GM04504 (cell line): ENCODE measurements around the gene E2F4.

Source experiments
- DNase-seq: peaks from one replicate; pipeline ENCODE4 v3.0.0-alpha.2; 2012; ENCODE audit warnings: low read depth

E2F4 gene

DNA sequence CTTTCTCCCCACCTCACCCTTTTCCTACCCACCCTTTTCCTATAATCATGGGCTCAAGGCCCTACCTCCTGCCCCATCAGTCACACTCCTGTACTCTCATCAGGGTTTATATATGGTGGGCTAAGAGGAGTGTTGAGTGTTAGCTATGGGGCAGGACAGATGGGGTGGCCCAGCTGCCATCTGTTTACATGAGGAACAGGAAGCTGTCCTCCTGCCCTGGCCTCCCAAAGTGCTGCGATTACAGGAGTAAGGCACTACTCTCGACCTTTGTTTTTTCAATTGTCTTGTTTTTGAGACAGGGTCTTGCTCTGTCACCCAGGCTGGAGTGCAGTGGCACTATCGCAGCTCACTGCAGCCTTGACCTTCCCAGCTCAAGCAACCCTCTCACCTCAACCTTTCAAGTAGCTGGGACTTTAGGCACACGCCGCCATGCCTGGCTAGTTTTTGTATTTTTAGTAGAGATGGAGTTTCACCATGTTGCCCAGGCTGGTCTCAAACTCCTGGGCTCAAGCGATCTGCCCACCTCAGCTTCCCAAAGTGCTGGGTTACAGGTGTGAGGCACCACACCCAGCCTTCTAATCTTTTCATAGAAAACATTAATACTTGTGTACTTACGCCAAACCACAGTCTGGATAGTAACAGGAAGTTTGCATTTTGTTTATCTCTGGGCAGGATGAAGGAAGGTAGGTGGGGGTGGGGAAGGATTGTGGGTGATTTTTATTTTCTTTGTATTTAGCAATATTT lies 33.9 kb upstream of the E2F4 start:
- no peak for DNase-seq

DNA sequence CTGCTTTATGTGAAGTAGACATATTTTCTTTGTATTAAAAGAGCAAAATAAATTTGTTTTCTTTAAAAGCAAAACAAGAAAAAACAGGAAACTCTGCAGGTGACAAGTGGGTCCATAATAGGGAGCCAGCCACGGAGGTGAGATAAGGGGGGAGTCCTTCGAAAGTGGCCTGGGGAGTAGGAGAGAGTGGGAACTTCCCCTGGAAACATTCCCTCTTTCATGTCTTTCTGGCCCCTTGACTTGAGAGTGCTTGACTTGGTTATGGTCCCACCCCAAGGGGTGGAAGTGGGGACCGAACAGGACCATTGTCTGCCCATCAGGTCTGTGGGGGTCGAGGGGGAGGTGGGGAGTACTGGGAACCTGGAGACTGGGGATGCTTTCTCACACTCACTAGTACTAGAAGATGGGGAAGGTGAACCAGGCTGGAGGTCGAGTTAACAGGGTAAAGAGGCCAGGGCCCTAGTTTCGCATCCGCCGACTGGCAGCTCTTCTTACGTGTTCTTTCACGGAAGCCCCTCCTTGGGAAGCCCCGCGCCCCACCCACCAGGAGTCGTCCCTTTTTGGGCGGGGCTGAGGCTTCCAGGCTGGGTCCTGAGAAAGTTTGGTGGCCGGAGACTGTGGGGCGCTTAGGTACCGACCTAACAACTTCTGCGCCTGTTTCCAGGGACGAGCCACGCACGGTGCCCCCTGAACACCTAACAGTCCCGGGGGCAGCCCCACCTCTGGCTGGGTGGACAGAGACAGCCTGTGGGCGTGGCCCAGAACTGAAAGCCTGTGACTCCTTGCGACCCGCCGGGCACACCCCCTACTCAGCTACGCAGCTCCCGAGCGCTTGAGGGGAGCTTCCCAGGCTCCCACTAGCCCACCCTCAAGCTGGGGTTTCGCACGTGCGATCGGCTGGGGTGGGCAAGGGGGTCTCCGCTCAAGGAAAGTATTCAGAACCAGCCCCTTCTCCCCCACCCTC lies 33.0 kb upstream of the E2F4 start:
- DNase-seq, result no peak

DNA sequence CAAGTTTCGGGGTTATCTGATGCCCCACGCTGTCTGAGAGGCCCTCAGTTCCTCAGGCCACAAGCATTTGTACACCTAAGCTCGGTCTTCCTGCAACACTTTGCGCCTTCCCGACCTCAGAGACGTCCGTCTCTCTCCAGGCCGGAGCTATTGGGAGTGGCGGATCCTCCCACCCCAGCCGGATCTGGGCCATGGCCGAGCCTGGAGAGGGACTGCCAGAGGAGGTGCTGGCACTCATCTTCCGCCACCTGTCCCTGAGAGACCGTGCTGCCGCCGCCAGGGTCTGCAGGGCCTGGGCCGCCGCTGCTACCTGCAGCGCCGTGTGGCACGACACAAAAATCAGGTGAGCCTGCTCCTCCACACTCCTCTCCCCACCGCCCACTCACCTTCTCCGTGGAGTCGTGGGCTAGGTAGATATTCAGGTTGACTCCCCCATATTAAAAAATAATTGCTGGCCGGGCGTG lies 30.3 kb upstream of the E2F4 start:
- no peak for DNase-seq

DNA sequence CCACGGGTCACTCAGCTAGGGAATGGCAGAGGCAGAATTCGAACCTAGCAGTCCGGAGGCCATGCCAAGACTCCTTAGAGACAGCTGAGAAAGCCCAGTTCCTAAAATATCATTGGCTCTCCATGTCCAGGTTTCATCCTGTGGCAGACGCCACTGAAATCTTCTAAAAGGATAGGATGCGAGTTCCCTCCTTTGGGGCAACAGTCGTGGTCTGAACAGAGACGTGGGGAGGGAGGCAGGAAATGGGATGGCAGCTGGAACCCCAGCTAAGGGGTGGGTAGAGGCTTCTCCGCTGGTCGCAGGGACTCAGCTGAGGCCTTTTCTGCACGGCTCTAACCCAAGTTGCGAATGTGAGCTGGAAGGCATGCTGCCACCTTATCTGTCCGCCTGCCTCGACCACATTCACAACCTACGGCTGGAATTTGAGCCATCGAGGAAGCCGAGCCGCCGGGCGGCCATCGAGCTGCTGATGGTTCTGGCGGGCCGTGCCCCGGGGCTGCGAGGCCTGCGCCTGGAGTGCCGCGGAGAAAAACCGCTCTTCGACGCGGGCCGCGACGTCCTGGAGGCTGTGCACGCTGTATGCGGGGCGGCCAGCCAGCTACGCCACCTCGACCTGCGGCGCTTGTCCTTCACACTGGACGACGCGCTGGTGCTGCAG lies 29.3 kb upstream of the E2F4 start:
- DNase-seq, result no peak

DNA sequence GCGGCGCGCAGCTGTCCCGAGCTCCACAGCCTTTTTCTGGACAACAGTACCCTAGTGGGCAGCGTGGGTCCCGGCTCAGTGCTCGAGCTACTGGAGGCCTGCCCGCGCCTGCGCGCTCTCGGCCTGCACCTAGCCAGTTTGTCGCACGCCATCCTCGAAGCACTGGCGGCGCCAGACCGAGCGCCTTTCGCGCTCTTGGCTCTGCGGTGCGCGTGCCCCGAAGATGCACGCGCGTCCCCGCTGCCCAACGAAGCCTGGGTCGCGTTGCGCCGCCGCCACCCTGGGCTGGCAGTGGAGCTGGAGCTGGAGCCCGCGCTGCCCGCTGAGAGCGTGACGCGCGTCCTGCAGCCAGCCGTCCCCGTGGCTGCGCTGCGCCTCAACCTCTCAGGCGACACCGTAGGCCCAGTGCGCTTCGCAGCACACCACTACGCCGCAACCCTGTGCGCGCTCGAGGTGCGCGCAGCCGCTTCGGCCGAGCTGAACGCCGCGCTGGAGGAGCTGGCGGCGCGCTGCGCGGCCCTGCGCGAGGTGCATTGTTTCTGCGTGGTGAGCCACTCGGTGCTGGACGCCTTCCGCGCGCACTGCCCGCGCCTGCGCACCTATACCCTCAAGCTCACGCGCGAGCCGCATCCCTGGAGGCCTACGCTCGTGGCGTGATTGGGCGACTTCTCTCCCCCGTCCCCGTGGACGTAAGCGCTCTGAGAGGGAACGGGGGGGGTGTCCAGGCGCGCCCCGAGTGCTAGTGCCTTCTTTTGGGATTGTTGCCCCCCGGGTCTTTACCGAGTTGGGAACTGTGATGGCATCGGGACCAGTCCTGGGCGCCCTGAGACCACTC lies 28.6 kb upstream of the E2F4 start:
- no peak for DNase-seq

DNA sequence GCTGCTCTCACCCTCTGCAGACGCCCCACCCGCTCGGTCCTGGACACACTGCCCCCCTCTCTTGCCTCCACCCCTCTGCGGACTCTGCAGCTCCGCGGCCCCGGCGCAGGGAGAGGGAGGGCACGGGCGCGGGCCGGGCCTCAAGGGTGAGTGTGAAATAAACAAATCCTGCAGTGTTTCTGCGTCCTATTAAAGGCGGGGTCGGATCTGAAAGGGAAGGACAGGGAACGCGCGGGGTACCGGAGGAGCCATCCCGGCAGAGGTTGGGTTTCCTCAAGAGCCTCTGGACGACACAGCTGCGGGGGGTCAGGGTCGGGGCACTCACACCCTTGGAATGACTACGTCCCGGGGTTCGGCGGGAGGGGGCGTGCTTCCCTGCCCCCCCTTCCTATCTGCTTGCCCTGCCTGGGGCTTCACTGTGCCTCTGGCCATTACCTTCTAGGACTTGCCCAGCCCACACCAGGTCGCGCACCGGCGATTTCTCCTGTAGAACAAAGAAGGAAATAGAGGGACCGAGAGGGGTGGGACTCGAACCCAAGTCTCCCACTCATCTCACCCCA lies 27.9 kb upstream of the E2F4 start:
- DNase-seq, result no peak

DNA sequence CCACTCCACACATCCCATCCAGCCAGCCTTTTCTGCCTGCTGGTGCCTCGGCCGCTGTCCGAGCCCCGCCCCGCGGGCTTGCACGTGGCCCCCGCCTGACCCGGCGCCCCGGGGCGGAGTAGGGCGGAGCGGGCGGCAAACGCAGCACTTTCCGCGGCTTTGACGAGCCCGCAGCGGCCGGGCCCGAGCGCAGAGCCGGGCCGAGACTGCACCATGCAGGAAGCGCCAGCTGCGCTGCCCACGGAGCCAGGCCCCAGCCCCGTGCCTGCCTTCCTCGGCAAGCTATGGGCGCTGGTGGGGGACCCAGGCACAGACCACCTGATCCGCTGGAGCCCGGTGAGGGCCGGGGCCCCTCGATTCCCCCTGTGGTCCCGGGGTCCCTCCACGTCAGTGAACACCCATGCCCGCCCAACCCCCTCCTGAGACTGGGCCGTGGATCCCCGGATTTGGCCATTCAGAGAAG lies 27.3 kb upstream of the E2F4 start, which contains the start of gene HSF4:
Gene HSF4, plus strand, starts transcription at position 147 of the 463 bp plus-strand sequence. Its CDS starts 67 bp downstream, at position 214.
- DNase-seq, result no peak

DNA sequence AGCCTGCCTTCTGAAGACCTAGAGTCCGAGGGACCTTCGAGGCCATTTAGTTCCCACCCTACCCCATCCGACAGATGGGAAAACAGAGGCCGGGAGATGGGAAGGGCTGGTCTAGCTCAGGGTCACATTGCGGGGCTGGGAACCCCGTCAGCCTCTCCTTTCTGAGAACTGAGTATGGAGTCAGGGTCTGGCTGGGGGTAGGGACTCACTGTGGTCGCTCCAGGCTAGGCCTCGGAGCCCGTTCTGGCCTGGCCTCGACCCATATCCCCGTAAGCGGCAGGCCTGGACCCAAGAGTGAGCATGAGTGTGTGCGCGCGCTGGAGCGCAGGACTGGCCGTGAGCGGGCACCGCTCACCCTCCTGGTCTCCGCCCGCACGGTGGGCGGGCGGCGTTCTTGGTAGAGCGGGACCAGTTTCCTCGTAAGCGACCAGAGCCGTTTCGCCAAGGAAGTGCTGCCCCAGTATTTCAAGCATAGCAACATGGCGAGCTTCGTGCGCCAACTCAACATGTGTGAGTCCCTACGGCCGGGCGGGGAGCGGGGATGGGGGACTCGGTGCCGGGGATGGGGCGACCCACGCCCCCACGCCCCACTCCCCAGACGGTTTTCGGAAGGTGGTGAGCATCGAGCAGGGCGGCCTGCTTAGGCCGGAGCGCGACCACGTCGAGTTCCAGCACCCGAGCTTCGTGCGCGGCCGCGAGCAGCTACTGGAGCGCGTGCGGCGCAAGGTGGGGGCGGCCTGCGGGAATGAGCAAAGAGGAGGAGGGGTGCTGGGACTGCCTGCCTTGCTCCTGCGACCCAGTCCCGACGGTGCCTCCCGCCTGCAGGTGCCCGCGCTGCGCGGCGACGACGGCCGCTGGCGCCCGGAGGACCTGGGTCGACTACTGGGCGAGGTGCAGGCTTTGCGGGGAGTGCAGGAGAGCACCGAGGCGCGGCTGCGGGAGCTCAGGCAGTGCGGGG lies 26.6 kb upstream of the E2F4 start:
- no peak for DNase-seq

DNA sequence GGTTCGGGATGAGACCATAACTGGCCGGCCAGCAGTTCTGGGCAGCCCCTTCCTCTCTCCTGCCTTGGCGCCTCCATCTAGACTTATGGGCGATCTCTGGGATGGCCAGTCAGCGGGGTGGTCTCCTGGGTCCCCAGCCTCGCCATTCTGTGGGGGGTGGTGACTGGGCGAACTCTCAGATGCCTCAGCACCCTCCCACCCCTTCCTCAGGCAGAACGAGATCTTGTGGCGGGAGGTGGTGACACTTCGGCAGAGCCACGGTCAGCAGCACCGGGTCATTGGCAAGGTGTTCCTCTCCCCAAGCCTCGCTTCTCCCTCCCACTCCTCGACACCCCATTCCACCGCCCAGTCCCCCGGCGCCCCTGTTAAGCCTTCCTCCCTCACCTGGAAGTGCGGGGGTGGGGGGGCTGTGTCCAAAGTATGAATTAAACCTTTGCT lies 25.8 kb upstream of the E2F4 start:
- DNase-seq, result no peak

DNA sequence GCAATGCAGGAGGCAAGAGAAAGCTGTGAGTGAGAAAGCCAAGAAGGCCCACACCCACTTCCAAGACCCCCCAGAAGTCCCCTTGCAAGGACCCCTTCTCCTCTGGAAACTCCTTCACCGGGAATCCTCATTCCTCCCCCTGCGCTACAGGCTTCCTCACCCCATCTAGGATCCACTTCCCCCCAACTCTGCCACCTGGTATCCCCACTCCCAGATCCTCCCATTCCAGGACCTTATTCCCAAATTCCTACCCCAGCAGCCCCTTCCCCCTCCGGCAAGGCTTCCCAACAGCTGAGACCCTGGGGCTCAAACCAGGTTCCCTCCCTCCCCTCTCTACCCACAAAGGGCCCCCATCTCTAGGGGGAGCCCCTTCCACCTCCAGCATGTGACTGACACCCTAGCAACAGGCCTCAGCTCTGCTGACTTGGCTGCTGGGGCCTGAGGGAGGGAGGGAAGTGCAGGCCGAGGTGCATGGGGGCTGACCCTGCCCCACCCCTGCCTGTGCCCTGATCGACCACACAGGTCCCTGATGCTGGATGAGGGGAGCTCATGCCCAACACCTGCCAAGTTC lies 25.3 kb upstream of the E2F4 start:
- DNase-seq, result no peak

DNA sequence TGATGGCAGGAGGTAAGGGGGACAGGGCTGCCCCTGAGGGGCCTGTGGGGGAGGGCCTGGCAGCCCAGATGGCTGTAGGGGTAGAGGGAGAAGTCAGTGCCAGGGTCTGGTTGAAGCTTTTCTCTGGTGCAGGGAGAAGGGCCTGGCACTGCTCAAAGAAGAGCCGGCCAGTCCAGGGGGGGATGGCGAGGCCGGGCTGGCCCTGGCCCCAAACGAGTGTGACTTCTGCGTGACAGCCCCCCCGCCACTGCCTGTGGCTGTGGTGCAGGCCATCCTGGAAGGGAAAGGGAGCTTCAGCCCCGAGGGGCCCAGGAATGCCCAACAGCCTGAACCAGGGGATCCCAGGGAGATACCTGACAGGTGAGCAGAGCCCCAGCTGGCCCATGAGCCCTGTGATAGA lies 24.4 kb upstream of the E2F4 start:
- no peak for DNase-seq

DNA sequence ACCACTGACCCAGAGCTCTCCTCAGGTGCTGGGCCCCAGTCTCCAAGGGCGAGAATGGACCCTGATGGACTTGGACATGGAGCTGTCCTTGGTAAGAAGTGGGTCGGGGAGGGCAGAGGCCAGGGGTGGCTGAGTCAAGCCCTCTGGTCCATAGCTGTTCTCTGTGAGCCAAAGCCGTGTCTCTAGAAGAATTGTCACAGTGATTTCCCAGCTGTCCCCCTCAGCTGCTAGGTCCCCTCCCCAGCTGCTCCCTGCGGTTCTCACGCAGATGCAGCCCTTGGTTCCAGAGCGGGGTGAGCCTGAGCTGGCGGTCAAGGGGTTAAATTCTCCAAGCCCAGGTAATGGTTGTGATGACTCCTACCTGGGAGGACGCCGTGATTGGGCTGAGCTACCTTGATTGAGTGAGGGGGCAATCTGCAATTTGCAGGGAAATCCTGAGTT lies 22.9 kb upstream of the E2F4 start:
- no peak for DNase-seq

DNA sequence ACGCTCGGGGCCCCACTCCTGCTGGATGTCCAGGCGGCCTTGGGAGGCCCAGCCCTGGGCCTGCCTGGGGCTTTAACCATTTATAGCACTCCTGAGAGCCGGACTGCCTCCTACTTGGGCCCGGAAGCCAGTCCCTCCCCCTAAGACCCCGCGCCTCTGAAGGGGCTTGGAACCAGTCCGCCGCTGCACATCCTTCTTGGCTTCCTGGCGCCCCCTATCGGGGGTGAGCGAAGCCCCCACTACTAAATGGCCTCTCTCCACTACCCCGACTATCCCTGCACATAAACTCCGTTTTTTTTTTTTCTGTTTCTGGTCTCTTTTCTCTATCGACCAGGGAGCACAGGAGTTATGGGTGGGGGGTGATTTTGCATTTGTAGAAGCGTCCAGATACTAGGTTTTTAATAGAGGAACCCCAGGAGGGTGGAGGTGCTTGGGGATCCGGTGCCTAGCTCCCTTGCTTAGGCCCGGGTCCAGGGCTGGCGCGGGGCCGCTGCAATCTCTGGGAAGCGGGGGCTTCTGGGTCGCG lies 22.2 kb upstream of the E2F4 start:
- no peak for DNase-seq

DNA sequence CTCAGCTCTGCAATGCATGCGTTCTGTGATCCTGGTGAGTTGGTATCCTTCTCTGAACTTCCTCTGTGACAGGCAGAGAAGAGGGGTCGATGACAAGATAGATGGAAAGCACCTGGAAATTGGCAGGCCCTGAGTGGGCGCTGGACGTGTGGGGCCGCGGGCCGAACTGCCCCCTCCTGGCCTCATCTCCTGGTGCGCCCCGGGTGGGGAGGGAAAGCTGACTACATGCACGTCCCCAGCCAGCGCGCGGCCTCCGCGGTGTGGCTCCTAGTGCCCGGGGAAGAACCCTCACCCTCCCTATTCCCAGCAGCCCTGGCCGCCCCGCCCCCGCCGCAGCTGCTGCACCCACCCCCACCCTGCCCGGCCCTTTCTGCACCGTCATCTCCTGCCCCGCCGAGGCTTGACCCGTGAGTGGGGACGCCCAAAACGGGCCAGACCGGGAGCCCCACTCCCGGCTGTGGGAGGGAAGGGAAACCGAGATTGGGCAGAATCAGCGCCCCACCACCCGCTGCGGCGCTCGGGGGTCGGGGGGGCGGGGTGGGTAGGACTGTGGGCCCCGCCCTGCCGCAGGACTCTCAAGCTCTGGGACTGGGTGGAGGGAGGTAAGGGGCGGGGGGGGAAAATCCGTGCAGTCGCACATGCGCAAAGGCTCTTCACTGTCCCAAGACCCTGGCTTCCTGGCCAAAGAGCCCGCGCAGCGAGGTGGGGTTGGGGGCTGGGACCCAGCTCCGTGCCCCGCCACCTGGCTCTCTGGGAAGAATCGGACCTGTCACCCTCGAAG lies 21.6 kb upstream of the E2F4 start, which contains the start of gene NOL3:
Gene NOL3, plus strand, starts transcription at position 371 of the 781 bp plus-strand sequence.
- peak; percentile 41 for DNase-seq

DNA sequence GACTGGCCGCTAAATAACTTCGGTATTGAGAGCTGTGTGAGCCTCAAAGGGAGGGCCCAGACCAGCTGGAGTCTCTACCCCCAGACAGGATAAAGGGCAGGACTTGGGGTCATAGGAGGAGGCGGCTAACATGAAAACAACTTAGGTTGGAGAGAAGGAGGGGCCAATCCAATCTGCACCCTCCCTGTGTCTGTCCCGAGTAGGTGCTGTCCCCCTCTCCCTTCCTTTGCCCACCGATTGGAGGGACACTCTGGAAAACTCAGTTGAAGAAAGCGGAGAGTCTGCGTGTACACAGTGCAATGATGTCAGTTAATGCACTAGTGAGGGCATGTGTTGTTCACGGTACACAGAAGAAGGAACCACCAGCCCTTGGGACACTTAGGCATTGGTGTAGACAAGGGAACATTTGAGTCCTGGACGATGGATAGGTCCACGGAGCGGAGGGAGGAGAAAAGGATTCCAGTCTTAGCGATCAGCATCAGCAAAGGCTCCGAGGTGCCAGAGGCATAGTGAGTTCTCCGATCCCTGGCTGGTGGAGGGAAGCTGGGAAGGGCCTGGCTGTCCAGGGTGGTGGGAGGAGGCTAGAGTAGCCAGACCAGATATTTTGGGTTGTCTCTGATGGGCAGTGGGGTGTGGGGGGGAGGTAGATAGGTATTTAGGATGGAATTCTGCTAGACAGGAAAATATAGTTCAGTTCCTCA lies 20.9 kb upstream of the E2F4 start:
- no peak for DNase-seq

DNA sequence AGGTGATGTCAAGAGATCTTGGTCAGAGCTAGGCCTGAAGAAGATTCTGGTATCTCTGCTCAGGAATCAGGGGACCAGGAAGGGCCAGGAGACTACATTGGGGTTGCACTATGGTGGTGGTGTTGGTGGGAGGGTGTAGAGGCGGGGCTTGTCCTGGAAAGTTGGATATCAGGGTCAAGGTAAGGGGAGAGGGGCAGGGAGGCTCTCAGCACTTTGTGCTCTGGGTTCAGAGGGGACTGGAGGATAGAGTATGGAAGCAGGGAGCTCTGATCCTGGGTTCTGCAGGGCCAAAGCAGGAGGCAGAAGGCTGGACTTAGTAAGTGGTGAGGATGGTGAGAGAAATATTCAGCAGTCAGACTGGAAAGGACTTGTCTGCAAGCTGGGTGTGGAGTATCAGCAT lies 18.6 kb upstream of the E2F4 start:
- DNase-seq, result no peak
